GM12892 (cell line): ENCODE data around the gene FBLN2.

Experiments
- POLR2A ChIP-seq: IDR thresholded peaks from 2 replicates; pipeline ENCODE4 v1.6.1; 2011; ENCODE audit warnings: low read depth, low read length, control low read depth
- TAF1 ChIP-seq: IDR thresholded peaks from 2 replicates; pipeline ENCODE4 v1.6.1; 2011; ENCODE audit warnings: low read depth, mild to moderate bottlenecking, control low read depth, low read length, borderline replicate concordance

GRCh38 chr3:13513051-13513912 is 35.6 kb upstream of the FBLN2 start:
- TF ChIP-seq POLR2A (no peak), TAF1 (no peak)
